H9 (cell line): Measurements from ENCODE around the gene SCN11A. TPM values are rescaled to one million over a fixed set of nuclear protein-coding genes. Genes with fewer than 3 reads are reported as not detected.

ENCODE experiments used
- DNase-seq: peaks from one replicate; pipeline ENCODE4 v3.0.0-alpha.2; 2017
- H2AFZ ChIP-seq: one replicate; pipeline ENCODE4 v1.6.1; 2013; ENCODE audit warnings: mild to moderate bottlenecking, low read length, control low read depth, moderate library complexity
- H2AK5ac ChIP-seq: 2 replicates; pipeline ENCODE4 v1.6.1; 2013; ENCODE audit warnings: low read length, control low read depth, mixed read lengths; ENCODE audit not compliant: insufficient read length
- H2BK120ac ChIP-seq: one replicate; pipeline ENCODE4 v1.6.1; 2013; ENCODE audit warnings: low read depth, mild to moderate bottlenecking, low read length, control low read depth, inconsistent platforms; ENCODE audit not compliant: poor library complexity, severe bottlenecking
- H2BK12ac ChIP-seq: 2 replicates; pipeline ENCODE4 v1.6.1; 2013; ENCODE audit warnings: low read length, control low read depth, mixed read lengths, low read depth; ENCODE audit not compliant: insufficient read length
- H2BK15ac ChIP-seq: 2 replicates; pipeline ENCODE4 v1.6.1; 2013; ENCODE audit warnings: low read depth, low read length, control low read depth
- H2BK20ac ChIP-seq: one replicate; pipeline ENCODE4 v1.6.1; 2013; ENCODE audit warnings: low read depth, mild to moderate bottlenecking, low read length, control low read depth, inconsistent platforms; ENCODE audit not compliant: poor library complexity, severe bottlenecking
- H2BK5ac ChIP-seq: 2 replicates; pipeline ENCODE4 v1.6.1; 2013; ENCODE audit warnings: low read length, control low read depth, mixed read lengths; ENCODE audit not compliant: insufficient read length
- H3K14ac ChIP-seq: 2 replicates; pipeline ENCODE4 v1.6.1; 2013; ENCODE audit warnings: low read length, control low read depth; ENCODE audit not compliant: insufficient read depth
- H3K18ac ChIP-seq: 2 replicates; pipeline ENCODE4 v1.6.1; 2013; ENCODE audit warnings: low read depth, mild to moderate bottlenecking, mixed read lengths, low read length, control low read depth; ENCODE audit not compliant: insufficient read length
- H3K23ac ChIP-seq: 2 replicates; pipeline ENCODE4 v1.6.1; 2013; ENCODE audit warnings: low read length, control low read depth, mixed read lengths, low read depth; ENCODE audit not compliant: insufficient read length
- H3K23me2 ChIP-seq: 2 replicates; pipeline ENCODE4 v1.6.1; 2013; ENCODE audit warnings: low read depth, mild to moderate bottlenecking, mixed read lengths, low read length, control low read depth; ENCODE audit not compliant: insufficient read length, poor library complexity, severe bottlenecking
- H3K27ac ChIP-seq: 2 replicates; pipeline ENCODE4 v1.5.1; 2013; ENCODE audit warnings: low read length, control low read depth, mixed read lengths, low read depth; ENCODE audit not compliant: insufficient read length
- H3K27me3 ChIP-seq: 2 replicates; pipeline ENCODE4 v1.6.1; 2013; ENCODE audit warnings: low read length, control low read depth, inconsistent platforms; ENCODE audit not compliant: insufficient read depth
- H3K4ac ChIP-seq: 2 replicates; pipeline ENCODE4 v1.6.1; 2013; ENCODE audit warnings: low read depth, mild to moderate bottlenecking, control low read depth, inconsistent platforms, low read length, moderate library complexity
- H3K4me1 ChIP-seq: 2 replicates; pipeline ENCODE4 v1.6.1; 2013; ENCODE audit warnings: low read length, control low read depth, inconsistent platforms; ENCODE audit not compliant: insufficient read depth
- H3K4me2 ChIP-seq: 2 replicates; pipeline ENCODE4 v1.6.1; 2013; ENCODE audit warnings: low read length, control low read depth, mixed read lengths; ENCODE audit not compliant: insufficient read length, insufficient read depth
- H3K56ac ChIP-seq: 2 replicates; pipeline ENCODE4 v1.6.1; 2013; ENCODE audit warnings: low read depth, mild to moderate bottlenecking, mixed read lengths, low read length, control low read depth; ENCODE audit not compliant: insufficient read length
- H3K79me1 ChIP-seq: 2 replicates; pipeline ENCODE4 v1.6.1; 2013; ENCODE audit warnings: low read depth, mild to moderate bottlenecking, moderate library complexity, low read length, control low read depth, inconsistent platforms; ENCODE audit not compliant: insufficient read depth, poor library complexity, severe bottlenecking
- H3K79me2 ChIP-seq: 2 replicates; pipeline ENCODE4 v1.6.1; 2013; ENCODE audit warnings: low read length, control low read depth, inconsistent platforms; ENCODE audit not compliant: insufficient read depth
- H3K9ac ChIP-seq: 2 replicates; pipeline ENCODE4 v1.6.1; 2013; ENCODE audit warnings: low read length, control low read depth, mixed read lengths; ENCODE audit not compliant: insufficient read length; ENCODE audit errors: extremely low read depth
- H3K9me3 ChIP-seq: one replicate; pipeline ENCODE4 v1.6.1; 2013; ENCODE audit warnings: low read depth, low read length, inconsistent platforms; ENCODE audit not compliant: control insufficient read depth
- H3T11ph ChIP-seq: one replicate; pipeline ENCODE4 v1.6.1; 2013; ENCODE audit warnings: mild to moderate bottlenecking, low read length, control low read depth, inconsistent platforms
- H4K20me1 ChIP-seq: one replicate; pipeline ENCODE4 v1.6.1; 2013; ENCODE audit not compliant: control insufficient read depth, insufficient read length, insufficient read depth
- H4K5ac ChIP-seq: 2 replicates; pipeline ENCODE4 v1.6.1; 2013; ENCODE audit warnings: low read depth, mild to moderate bottlenecking, mixed read lengths, low read length, control low read depth; ENCODE audit not compliant: insufficient read length
- H4K8ac ChIP-seq: replicated peaks from 2 replicates; pipeline ENCODE4 v1.6.1; 2013; ENCODE audit warnings: low read length, control low read depth, mixed read lengths, low read depth; ENCODE audit not compliant: insufficient read length
- H4K91ac ChIP-seq: 2 replicates; pipeline ENCODE4 v1.6.1; 2013; ENCODE audit warnings: low read depth, mild to moderate bottlenecking, moderate library complexity, mixed read lengths, low read length, control low read depth; ENCODE audit not compliant: insufficient read length
- H3K27ac Mint-ChIP-seq, 3 experiments: 2 replicates in 2 of 3; 3 replicates in 1 of 3; pipeline ENCODE4 v1.8.0; 2020 to 2021; ENCODE audit warnings: mixed read lengths in 3 of 3, mild to moderate bottlenecking in 1 of 3, moderate library complexity in 1 of 3
- H3K27me3 Mint-ChIP-seq: 2 replicates; pipeline ENCODE4 v1.8.0; 2021; ENCODE audit warnings: low read depth, mild to moderate bottlenecking, moderate library complexity, mixed read lengths
- H3K36me3 Mint-ChIP-seq, 3 experiments: 2 replicates in 2 of 3; 3 replicates in 1 of 3; pipeline ENCODE4 v1.8.0; 2020 to 2021; ENCODE audit warnings: low read depth in 3 of 3, mixed read lengths in 3 of 3; ENCODE audit not compliant: insufficient read depth in 1 of 3
- H3K4me1 Mint-ChIP-seq, 2 experiments: 2 replicates each; pipeline ENCODE4 v1.8.0; 2020; ENCODE audit warnings: mixed read lengths in 2 of 2
- H3K4me3 Mint-ChIP-seq, 2 experiments: 2 replicates in 1 of 2; 3 replicates in 1 of 2; pipeline ENCODE4 v1.8.0; 2020 to 2021; ENCODE audit warnings: mild to moderate bottlenecking in 2 of 2, mixed read lengths in 2 of 2, moderate library complexity in 1 of 2
- H3K9me3 Mint-ChIP-seq, 2 experiments: 2 replicates in 1 of 2; 3 replicates in 1 of 2; pipeline ENCODE4 v1.8.0; 2020; ENCODE audit warnings: mild to moderate bottlenecking in 2 of 2, mixed read lengths in 2 of 2, moderate library complexity in 1 of 2
- WGBS: extraction: QIAGEN DNeasy Blood & Tissue Kit; methylation state at CpG from one replicate; pipeline ENCODE4 v1.1.7; 2013; ENCODE audit warnings: missing lambda C conversion rate, low lambda C conversion rate, mixed read lengths; ENCODE audit not compliant: insufficient read length; ENCODE audit errors: extremely low coverage; 5-methylcytosine and 5-hydroxymethylcytosine counted together
- total RNA-seq: library from RNA; stranded (reverse); gene quantifications from 2 replicates; pipeline ENCODE4 v1.2.1, GENCODE V29; 2021
- TF ChIP-seq, protein P1 (sequence below): fragments of 200-600 bp; sonication (generic); conservative IDR thresholded peaks from 3 replicates; pipeline ENCODE4 v1.8.0; 2021; ENCODE audit warnings: antibody characterized with exemption, mild to moderate bottlenecking

SCN11A gene
- total RNA-seq, 1 experiment from 2014 or later, result 0.17 TPM

DNA sequence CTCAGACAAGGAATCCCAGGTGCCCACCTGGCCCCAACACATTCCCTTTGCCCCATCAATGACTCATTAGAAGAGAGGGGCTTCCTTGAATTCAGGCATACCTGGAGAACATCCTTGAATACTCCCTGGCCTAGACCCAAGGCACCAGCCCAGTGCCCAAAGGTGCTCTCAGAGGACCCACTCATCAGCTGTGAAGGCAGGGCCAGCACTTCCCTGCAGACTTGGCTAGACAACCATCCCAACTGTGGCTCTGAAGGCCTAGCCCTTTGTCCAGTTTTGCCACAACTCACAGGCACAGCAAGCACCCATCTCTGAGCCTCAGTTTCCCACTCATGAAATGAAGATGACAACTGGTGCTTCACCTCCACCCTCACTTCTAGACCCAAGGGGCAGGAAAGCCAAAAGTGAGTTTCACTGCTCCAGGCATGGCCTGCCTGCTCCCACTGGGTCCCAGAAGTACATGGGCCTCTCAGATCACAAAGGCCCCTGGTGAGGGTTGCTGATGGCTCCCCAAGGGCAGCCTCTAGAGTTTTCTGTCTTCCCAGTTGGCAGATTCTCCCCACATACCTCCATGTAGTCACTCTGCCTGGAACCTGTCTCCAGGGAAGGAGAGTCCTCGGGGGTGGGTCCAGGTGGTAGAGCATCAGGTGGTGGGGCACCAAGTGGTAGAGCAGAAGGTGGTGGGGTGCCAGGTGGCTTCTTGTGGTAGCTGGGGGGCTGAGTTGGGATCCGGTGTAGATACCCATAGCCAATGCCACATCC is 48.2 kb upstream of the SCN11A start:
- H2BK12ac ChIP-seq, result no peak overlapping the region
- no peak overlapping the region for H3K4ac ChIP-seq
- no peak overlapping the region for H3K14ac ChIP-seq
- no peak overlapping the region for H2AK5ac ChIP-seq
- H3K9me3 ChIP-seq, result no peaks in the 10 kb centered on the region
- no peaks in the 10 kb centered on the region for H3K9me3 Mint-ChIP-seq
- H3K27me3 ChIP-seq, result no peaks in the 10 kb centered on the region
- H3K18ac ChIP-seq, result no peak overlapping the region
- DNase-seq, result no peak
- peaks cover 9 to 38% (median 26%) of the 10 kb centered on the region in 3 experiments; a peak in 6 of 7 replicates for H3K36me3 Mint-ChIP-seq
- no peak overlapping the region for H2BK15ac ChIP-seq
- no peaks in the 10 kb centered on the region; the same call in 1 of the 2 replicates for H3K27me3 Mint-ChIP-seq
- no peak overlapping the region for H2BK20ac ChIP-seq
- H3K4me1 ChIP-seq, result no peaks in the 10 kb centered on the region
- peaks cover 0 to 12% of the 10 kb centered on the region in 2 experiments; a peak in 2 of 4 replicates for H3K4me1 Mint-ChIP-seq
- no peak overlapping the region for H2BK120ac ChIP-seq
- TF ChIP-seq, protein P1, sequence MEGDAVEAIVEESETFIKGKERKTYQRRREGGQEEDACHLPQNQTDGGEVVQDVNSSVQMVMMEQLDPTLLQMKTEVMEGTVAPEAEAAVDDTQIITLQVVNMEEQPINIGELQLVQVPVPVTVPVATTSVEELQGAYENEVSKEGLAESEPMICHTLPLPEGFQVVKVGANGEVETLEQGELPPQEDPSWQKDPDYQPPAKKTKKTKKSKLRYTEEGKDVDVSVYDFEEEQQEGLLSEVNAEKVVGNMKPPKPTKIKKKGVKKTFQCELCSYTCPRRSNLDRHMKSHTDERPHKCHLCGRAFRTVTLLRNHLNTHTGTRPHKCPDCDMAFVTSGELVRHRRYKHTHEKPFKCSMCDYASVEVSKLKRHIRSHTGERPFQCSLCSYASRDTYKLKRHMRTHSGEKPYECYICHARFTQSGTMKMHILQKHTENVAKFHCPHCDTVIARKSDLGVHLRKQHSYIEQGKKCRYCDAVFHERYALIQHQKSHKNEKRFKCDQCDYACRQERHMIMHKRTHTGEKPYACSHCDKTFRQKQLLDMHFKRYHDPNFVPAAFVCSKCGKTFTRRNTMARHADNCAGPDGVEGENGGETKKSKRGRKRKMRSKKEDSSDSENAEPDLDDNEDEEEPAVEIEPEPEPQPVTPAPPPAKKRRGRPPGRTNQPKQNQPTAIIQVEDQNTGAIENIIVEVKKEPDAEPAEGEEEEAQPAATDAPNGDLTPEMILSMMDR, result no peak
- H3K23ac ChIP-seq, result no peak overlapping the region
- no peak overlapping the region for H3K9ac ChIP-seq
- no peak overlapping the region for H4K5ac ChIP-seq
- H3K27ac ChIP-seq, result no peak overlapping the region
- H3K4me3 Mint-ChIP-seq, result no peak overlapping the region
- H4K8ac ChIP-seq, result no peak overlapping the region
- no peak overlapping the region for H3T11ph ChIP-seq
- no peaks in the 10 kb centered on the region; the same call in 1 of the 2 replicates for H3K79me2 ChIP-seq
- H4K91ac ChIP-seq, result no peak overlapping the region
- H4K20me1 ChIP-seq, result no peaks in the 10 kb centered on the region
- no CpG with 5 or more reads among the region's 2 CpGs for WGBS
- no peaks in the 10 kb centered on the region for H3K79me1 ChIP-seq
- no peaks in the 10 kb centered on the region for H3K23me2 ChIP-seq
- H3K56ac ChIP-seq, result no peak overlapping the region
- no peak overlapping the region for H3K27ac Mint-ChIP-seq
- H2AFZ ChIP-seq, result no peak overlapping the region
- no peak overlapping the region for H2BK5ac ChIP-seq
- no peak overlapping the region for H3K4me2 ChIP-seq
